ENCODE measurements around the gene SAYSD1.

GRCh38 chr6:39077882-39078594 is 36.9 kb downstream of the SAYSD1 start:
- TF ChIP-seq, protein P1, sequence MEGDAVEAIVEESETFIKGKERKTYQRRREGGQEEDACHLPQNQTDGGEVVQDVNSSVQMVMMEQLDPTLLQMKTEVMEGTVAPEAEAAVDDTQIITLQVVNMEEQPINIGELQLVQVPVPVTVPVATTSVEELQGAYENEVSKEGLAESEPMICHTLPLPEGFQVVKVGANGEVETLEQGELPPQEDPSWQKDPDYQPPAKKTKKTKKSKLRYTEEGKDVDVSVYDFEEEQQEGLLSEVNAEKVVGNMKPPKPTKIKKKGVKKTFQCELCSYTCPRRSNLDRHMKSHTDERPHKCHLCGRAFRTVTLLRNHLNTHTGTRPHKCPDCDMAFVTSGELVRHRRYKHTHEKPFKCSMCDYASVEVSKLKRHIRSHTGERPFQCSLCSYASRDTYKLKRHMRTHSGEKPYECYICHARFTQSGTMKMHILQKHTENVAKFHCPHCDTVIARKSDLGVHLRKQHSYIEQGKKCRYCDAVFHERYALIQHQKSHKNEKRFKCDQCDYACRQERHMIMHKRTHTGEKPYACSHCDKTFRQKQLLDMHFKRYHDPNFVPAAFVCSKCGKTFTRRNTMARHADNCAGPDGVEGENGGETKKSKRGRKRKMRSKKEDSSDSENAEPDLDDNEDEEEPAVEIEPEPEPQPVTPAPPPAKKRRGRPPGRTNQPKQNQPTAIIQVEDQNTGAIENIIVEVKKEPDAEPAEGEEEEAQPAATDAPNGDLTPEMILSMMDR (IDR thresholded peaks at IDR 0.05): no peak
- no peak for TF ChIP-seq EZH2phosphoT487 (IDR thresholded peaks at IDR 0.05)
- no peak for TF ChIP-seq EZH2 (IDR thresholded peaks at IDR 0.05)

Measured in neural progenitor cell (in vitro differentiated cells).